Neural progenitor cell (in vitro differentiated cells): Measurements from ENCODE around the gene TBCD. TPM values are rescaled to one million over a fixed set of nuclear protein-coding genes. Genes with fewer than 3 reads are reported as not detected.

Experiments
- DNase-seq: peaks from one replicate; pipeline ENCODE4 v3.0.0-alpha.2; 2016; ENCODE audit warnings: low spot score
- H2AFZ ChIP-seq: fragments of 200-600 bp; sonication (generic); replicated peaks from 2 replicates; pipeline ENCODE4 v1.6.1; 2016; ENCODE audit warnings: antibody characterized with exemption
- H3F3A ChIP-seq: fragments of 200-600 bp; sonication (generic); 2 replicates; pipeline ENCODE4 v1.6.1; 2016; ENCODE audit warnings: antibody characterized with exemption, low read depth
- H3K27ac ChIP-seq: fragments of 200-600 bp; sonication (generic); 2 replicates; pipeline ENCODE4 v1.5.1; 2016; ENCODE audit warnings: mild to moderate bottlenecking
- H3K27me3 ChIP-seq: fragments of 200-600 bp; sonication (generic); 2 replicates; pipeline ENCODE4 v1.6.1; 2016; ENCODE audit warnings: mild to moderate bottlenecking, moderate library complexity
- H3K36me3 ChIP-seq: fragments of 200-600 bp; sonication (generic); 2 replicates; pipeline ENCODE4 v1.5.1; 2016
- H3K4me1 ChIP-seq: fragments of 200-600 bp; sonication (generic); 2 replicates; pipeline ENCODE4 v1.6.1; 2016; ENCODE audit warnings: mixed run types
- H3K4me2 ChIP-seq: fragments of 200-600 bp; sonication (generic); 2 replicates; pipeline ENCODE4 v1.6.1; 2016
- H3K4me3 ChIP-seq: fragments of 200-600 bp; sonication (generic); 2 replicates; pipeline ENCODE4 v1.5.1; 2016
- H3K79me2 ChIP-seq: fragments of 200-600 bp; sonication (generic); 2 replicates; pipeline ENCODE4 v1.6.1; 2016; ENCODE audit warnings: low read depth
- H3K9ac ChIP-seq: fragments of 200-600 bp; sonication (generic); 2 replicates; pipeline ENCODE4 v1.6.1; 2016
- H3K9me3 ChIP-seq: fragments of 200-600 bp; sonication (generic); 2 replicates; pipeline ENCODE4 v1.5.1; 2016; ENCODE audit warnings: low read depth
- H4K20me1 ChIP-seq: fragments of 200-600 bp; sonication (generic); 2 replicates; pipeline ENCODE4 v1.6.1; 2016; ENCODE audit warnings: low read depth
- H3K27ac Mint-ChIP-seq: 3 replicates; pipeline ENCODE4 v1.8.0; 2021; ENCODE audit warnings: mixed read lengths
- H3K27me3 Mint-ChIP-seq: 2 replicates; pipeline ENCODE4 v1.8.0; 2022; ENCODE audit warnings: low read depth, mild to moderate bottlenecking, inconsistent platforms, moderate library complexity, mixed read lengths; ENCODE audit not compliant: insufficient read depth
- H3K36me3 Mint-ChIP-seq: 3 replicates; pipeline ENCODE4 v1.8.0; 2021; ENCODE audit warnings: mixed read lengths
- H3K4me1 Mint-ChIP-seq: 3 replicates; pipeline ENCODE4 v1.8.0; 2021; ENCODE audit warnings: mixed read lengths
- H3K4me3 Mint-ChIP-seq: 3 replicates; pipeline ENCODE4 v1.8.0; 2021; ENCODE audit warnings: mild to moderate bottlenecking, moderate library complexity, mixed read lengths
- H3K9me3 Mint-ChIP-seq: 3 replicates; pipeline ENCODE4 v1.8.0; 2020; ENCODE audit warnings: mixed read lengths
- CTCF ChIP-seq: fragments of 200-600 bp; sonication (generic); IDR thresholded peaks from 2 replicates; pipeline ENCODE4 v1.5.1; 2017; ENCODE audit warnings: antibody characterized with exemption, mild to moderate bottlenecking
- EZH2 ChIP-seq: fragments of 200-600 bp; sonication (generic); IDR thresholded peaks from 2 replicates; pipeline ENCODE4 v1.6.1; 2017; ENCODE audit warnings: antibody characterized with exemption, mild to moderate bottlenecking, moderate library complexity
- EZH2phosphoT487 ChIP-seq: fragments of 200-600 bp; sonication (generic); IDR thresholded peaks from 2 replicates; pipeline ENCODE4 v1.6.1; 2017; ENCODE audit warnings: antibody characterized with exemption
- total RNA-seq: library from RNA; depleted of rRNA; stranded (reverse); fragments of >200 nt; gene quantifications from 2 replicates; pipeline ENCODE4 v1.2.3, GENCODE V29; 2015; ENCODE audit warnings: low replicate concordance

TBCD gene
- total RNA-seq, 1 donor from 2014 or later, result 76.4 TPM

GRCh38 chr17:82795615-82796014, 43.8 kb downstream of the TBCD start:
- no peaks in the 10 kb centered on the region for H3K36me3 ChIP-seq
- no peaks in the 10 kb centered on the region for H3F3A ChIP-seq
- H3K36me3 Mint-ChIP-seq, result peaks cover 21% of the 10 kb centered on the region
- DNase-seq, result no peak
- H3K27ac Mint-ChIP-seq, result no peak overlapping the region
- peaks cover 32% of the 10 kb centered on the region for H3K79me2 ChIP-seq
- peaks cover 8% of the 10 kb centered on the region for H3K9me3 Mint-ChIP-seq
- no peaks in the 10 kb centered on the region for H3K4me1 ChIP-seq
- peaks cover 19% of the 10 kb centered on the region for H3K4me1 Mint-ChIP-seq
- no peak overlapping the region for H3K4me2 ChIP-seq
- H3K27ac ChIP-seq, result no peak overlapping the region
- H3K4me3 ChIP-seq, result no peak overlapping the region
- TF ChIP-seq EZH2 (no peak), CTCF (no peak), EZH2phosphoT487 (no peak)
- no peak overlapping the region for H3K9ac ChIP-seq
- H3K4me3 Mint-ChIP-seq, result no peak overlapping the region
- no peaks in the 10 kb centered on the region for H3K27me3 ChIP-seq
- peaks cover 18% of the 10 kb centered on the region for H4K20me1 ChIP-seq
- no peak overlapping the region for H2AFZ ChIP-seq
- H3K9me3 ChIP-seq, result no peaks in the 10 kb centered on the region
- no peaks in the 10 kb centered on the region for H3K27me3 Mint-ChIP-seq

GRCh38 chr17:82797061-82797460, 45.2 kb downstream of the TBCD start:
- Histone ChIP-seq H3K36me3 (no peaks in the 10 kb centered on the region), H4K20me1 (peaks cover 18% of the 10 kb centered on the region), H3K9ac (no peak overlapping the region), H3K9me3 (no peaks in the 10 kb centered on the region), H3K79me2 (peaks cover 35% of the 10 kb centered on the region), H3K27me3 (no peaks in the 10 kb centered on the region), H3K4me3 (no peak overlapping the region), H3K4me1 (no peaks in the 10 kb centered on the region), H2AFZ (no peak overlapping the region), H3K4me2 (no peak overlapping the region), H3K27ac (no peak overlapping the region), H3F3A (no peaks in the 10 kb centered on the region)
- no peak overlapping the region for H3K4me3 Mint-ChIP-seq
- H3K27me3 Mint-ChIP-seq, result peaks cover 4% of the 10 kb centered on the region
- peaks cover 17% of the 10 kb centered on the region for H3K4me1 Mint-ChIP-seq
- H3K27ac Mint-ChIP-seq, result no peak overlapping the region
- no peak for DNase-seq
- peaks cover 28% of the 10 kb centered on the region for H3K36me3 Mint-ChIP-seq
- H3K9me3 Mint-ChIP-seq, result peaks cover 14% of the 10 kb centered on the region
- TF ChIP-seq EZH2 (no peak), CTCF (no peak), EZH2phosphoT487 (no peak)

- no peaks in the 10 kb centered on the region for H3K4me1 ChIP-seq
- Mint-ChIP-seq H3K9me3 (peaks cover 22% of the 10 kb centered on the region), H3K4me3 (no peak overlapping the region), H3K27ac (no peak overlapping the region), H3K27me3 (peaks cover 9% of the 10 kb centered on the region), H3K36me3 (peaks cover 34% of the 10 kb centered on the region), H3K4me1 (peaks cover 20% of the 10 kb centered on the region)
- H3K9ac ChIP-seq, result no peak overlapping the region
- H3K27me3 ChIP-seq, result no peaks in the 10 kb centered on the region
- peaks cover 34% of the 10 kb centered on the region for H3K79me2 ChIP-seq
- H3K4me3 ChIP-seq, result no peak overlapping the region
- H3K27ac ChIP-seq, result no peak overlapping the region
- DNase-seq, result no peak
- H2AFZ ChIP-seq, result no peak overlapping the region
- no peaks in the 10 kb centered on the region for H3F3A ChIP-seq
- H3K9me3 ChIP-seq, result no peaks in the 10 kb centered on the region
- no peaks in the 10 kb centered on the region for H3K36me3 ChIP-seq
- H4K20me1 ChIP-seq, result peaks cover 16% of the 10 kb centered on the region
- TF ChIP-seq EZH2phosphoT487, result no peak
- H3K4me2 ChIP-seq, result no peak overlapping the region
These were observed 46.9 kb downstream of the TBCD start for GRCh38 chr17:82798752-82799151.

- Histone ChIP-seq H3K4me2 (no peak overlapping the region), H3K9ac (no peak overlapping the region), H3K36me3 (no peaks in the 10 kb centered on the region), H2AFZ (no peak overlapping the region), H3K27me3 (no peaks in the 10 kb centered on the region), H3K4me3 (no peak overlapping the region), H3K27ac (no peak overlapping the region), H4K20me1 (peaks cover 8% of the 10 kb centered on the region), H3F3A (no peaks in the 10 kb centered on the region), H3K4me1 (no peaks in the 10 kb centered on the region), H3K79me2 (peaks cover 26% of the 10 kb centered on the region), H3K9me3 (no peaks in the 10 kb centered on the region)
- peaks cover 22% of the 10 kb centered on the region for H3K9me3 Mint-ChIP-seq
- DNase-seq, result no peak
- H3K4me3 Mint-ChIP-seq, result no peak overlapping the region
- peaks cover 14% of the 10 kb centered on the region for H3K4me1 Mint-ChIP-seq
- no peak for TF ChIP-seq CTCF
- TF ChIP-seq EZH2, result no peak
- no peak for TF ChIP-seq EZH2phosphoT487
- no peak overlapping the region for H3K27ac Mint-ChIP-seq
- H3K36me3 Mint-ChIP-seq, result peaks cover 34% of the 10 kb centered on the region
- peaks cover 9% of the 10 kb centered on the region for H3K27me3 Mint-ChIP-seq
These were observed 47.7 kb downstream of the TBCD start for GRCh38 chr17:82799591-82799990.
